GM11168 (cell line): ENCODE data around the gene EPS15.
"Not testable (repeated sequence)": the region's sequence is repeated elsewhere in the genome, so short reads cannot be mapped to it uniquely, and the experiment has no call there.

Experiments
- in situ Hi-C: fragments of 300-500 bp; cut with MboI; formaldehyde crosslinking; loops from one replicate; pipeline ENCODE4 v1.12.0; 2022; ENCODE audit warnings: low sequenced_read_pairs; ENCODE audit not compliant: unreplicated experiment

Gene EPS15

DNA sequence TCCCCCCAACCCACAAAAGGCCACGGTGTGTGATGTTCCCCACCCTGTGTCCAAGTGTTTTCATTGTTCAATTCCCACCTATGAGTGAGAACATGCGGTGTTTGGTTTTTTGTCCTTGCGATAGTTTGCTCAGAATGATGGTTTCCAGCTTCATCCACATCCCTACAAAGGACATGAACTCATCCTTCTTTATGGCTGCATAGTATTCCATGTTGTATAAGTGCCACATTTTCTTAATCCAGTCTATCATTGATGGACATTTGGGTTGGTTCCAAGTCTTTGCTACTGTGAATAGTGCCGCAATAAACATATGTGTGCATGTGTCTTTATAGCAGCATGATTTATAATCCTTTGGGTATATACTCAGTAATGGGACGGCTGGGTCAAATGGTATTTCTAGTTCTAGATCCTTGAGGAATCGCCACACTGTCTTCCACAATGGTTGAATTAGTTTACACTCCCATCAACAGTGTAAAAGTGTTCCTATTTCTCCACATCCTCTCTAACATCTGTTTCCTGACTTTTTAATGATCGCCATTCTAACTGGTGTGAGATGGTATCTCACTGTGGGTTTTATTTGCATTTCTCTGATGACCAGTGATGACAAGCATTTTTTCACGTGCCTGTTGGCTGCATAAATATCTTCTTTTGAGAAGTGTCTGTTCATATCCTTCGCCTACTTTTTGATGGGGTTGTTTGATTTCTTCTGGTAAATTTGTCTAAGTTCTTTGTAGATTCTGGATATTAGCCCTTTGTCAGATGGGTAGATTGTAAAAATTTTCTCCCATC is 44.0 kb downstream of the EPS15 start:
- in situ Hi-C loops = not testable (repeated sequence)

DNA sequence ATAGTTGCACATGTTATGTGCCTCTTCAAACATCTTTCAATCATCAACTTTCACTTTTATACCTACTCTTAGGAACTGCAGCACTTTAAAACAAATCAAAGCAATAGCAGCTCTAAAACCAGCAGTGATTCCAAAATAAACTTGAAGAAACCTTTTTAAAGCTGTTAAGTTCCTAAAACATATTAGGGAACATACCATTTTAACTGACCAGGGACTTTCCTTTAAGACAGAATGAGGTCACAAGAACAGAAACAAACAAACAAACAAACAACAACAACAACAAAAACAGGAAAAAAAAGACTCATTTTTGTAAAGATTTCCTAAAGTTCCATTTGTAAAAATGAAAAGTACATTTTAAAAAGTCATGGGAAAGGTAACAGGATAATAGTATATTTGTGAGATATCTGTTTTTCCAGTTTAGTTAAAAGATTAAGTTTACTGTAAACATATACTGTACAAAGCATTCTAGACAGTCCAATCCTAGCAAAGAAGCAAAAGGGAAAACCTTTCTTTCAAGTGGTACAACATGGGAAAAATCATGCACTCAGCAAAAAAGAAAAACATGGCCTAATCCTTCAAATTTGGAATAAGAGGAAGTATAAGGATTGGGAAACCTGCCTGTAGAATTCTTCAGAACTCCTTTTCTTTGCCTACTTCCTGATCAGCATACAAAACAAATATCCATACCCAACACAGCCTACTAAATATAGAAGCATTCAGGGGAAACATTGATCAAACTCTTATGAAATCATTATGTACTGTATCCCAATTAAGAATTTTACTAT is 45.5 kb downstream of the EPS15 start:
- in situ Hi-C loops = no loop called here

DNA sequence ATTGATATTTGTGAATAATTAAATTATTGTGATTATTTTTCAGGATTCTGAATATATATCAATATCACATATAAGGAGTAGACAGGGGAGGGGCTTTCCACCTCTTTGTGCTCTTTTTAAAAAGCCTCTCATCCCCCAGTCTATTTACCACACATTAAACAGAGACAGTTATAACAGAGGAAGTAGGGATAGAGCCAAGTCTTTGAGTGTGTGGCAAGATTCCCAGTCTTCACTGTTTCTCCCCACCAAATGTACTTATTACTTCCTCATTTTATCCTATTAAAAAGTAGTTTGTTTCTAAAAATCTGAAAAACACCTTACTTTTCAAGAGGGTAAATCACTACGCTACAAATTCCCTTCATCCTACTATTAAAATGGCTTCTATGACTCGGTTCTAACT is 46.7 kb downstream of the EPS15 start:
- in situ Hi-C loops = no loop called here

DNA sequence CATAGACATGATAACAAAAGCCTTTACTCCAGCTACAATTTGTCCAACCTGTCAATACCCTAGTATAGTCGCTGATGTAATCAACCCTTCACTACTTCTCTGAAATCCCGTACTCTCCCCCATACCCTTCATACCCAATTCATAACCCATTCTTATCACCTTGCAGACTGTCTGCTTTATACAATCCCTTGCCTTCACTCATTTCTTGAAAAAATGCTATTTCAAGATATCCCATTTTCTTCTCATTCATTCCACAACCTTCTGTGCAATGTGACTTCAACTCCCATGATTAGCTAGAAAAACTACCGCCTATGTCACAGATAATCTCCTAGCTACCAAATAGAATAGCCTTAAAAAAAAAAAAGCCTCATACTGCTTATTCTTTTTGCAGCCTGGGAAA is 49.5 kb downstream of the EPS15 start:
- in situ Hi-C loops = no loop called here

DNA sequence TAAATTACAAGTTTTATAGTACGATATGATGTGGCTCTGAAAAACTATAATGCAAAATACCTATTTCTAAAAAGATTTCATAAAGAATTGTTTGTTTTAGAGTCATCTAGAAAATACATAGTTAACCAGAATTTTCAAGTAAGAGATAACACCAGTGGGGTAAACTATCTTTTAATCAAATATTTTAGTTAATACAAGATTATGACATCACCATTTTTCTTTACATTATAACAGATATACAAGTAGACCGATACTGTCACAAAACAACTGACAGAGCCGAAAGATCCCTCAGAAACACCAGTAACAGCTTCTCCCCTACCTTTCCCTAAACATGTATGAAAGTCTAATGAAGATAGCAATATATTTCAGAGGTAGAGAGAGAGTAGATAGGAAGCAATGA is 54.2 kb downstream of the EPS15 start:
- in situ Hi-C loops = no loop called here

DNA sequence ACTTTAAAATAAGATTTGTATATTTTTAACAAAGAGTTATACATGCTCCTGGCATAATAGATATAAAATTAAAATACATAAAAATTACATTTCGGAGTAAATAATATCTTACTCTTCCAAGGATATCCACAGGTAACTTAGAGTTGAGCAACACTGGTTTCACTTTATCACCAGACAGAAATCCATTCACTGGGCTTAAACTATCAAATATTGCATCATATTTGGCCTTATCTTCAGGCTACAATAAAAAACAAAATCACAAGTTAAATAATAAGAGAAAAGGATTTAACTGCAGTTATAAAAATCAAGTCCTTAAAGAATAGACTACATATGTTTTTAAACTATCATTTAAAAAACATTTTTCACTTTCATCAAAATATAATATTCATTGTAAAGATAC is 55.5 kb downstream of the EPS15 start:
- in situ Hi-C loops = no loop called here

DNA sequence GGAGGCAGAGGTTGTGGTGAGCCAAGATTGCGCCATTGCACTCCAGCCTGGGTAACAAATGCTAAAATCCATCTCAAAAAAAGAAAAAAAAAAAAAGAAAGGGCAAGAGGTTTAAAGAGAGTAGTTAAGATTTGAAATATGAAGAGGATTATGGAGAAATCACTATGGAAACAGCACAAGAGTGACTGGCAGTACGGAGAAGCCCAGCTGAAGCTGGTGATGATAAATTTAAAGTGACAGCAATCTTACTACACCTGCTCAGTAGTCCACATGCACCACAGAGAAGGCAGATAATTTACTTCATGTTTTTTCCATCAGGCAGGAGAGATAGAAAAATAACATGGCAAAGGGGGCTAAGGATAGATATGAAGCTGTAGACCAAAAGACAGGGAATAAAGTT is 56.8 kb downstream of the EPS15 start:
- in situ Hi-C loops = not testable (repeated sequence)

DNA sequence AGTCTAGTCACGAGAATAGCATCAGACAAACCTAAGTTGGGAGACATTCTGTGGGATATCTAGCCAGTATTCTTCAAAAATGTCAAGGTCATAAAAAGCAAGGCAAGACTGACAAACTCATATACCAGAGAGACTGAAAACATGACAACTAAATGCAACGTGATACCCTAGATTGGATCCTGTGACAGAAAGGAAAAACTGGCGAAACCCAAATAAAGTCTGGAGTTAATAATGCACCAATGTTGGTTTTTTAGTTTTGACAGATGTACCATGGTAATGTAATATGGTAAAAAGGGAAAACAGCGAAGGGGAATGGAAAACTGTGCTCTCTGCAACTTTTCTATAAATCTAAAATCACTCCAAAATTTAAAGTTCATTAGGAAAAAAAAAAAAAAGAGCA is 64.5 kb downstream of the EPS15 start:
- in situ Hi-C loops = no loop called here

DNA sequence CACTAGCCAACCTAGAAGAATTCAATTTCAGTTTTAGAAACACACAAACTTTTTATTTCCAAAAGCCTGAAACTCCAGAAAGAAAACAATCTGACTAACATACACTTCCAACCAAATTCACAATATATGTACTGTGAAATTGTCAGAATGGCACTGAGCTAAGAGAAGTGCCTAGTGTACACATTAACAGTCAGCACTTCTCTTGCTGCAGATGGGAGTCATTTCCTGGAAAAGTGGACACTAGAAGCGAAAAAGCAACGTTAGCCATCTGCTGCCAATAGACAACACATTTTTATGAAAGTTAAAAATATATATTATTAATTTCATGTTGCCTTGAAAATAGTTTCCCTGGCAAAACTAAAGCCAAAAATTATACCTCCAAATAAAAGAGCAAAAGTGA is 66.1 kb downstream of the EPS15 start:
- in situ Hi-C loops = no loop called here

DNA sequence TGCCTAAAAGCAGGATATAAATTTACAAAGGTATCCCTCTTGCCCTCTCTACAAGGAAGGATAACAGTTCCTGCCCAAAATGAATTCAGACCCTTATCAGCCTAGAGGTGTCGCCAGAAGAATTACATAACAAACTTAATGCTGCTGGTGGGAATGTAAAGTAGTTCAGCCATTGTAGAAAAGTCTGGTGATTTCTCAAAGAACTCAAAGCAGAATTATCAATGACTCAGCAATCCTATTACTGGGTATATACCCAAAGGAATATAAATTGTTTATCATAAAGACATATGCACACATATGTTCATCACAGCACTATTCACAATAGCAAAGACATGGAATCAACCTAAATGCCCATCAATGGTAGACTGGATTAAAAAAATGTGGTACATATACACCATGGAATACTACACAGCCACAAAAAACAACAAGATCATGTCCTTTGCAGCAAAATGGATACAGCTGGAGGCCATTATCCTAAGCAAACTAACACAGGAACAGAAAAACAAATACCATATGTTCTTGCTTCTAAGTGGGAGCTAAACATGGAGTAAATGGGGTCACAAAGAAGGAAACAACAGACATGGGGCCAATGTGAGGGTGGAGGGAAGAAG is 70.1 kb downstream of the EPS15 start:
- in situ Hi-C loops = not testable (repeated sequence)

DNA sequence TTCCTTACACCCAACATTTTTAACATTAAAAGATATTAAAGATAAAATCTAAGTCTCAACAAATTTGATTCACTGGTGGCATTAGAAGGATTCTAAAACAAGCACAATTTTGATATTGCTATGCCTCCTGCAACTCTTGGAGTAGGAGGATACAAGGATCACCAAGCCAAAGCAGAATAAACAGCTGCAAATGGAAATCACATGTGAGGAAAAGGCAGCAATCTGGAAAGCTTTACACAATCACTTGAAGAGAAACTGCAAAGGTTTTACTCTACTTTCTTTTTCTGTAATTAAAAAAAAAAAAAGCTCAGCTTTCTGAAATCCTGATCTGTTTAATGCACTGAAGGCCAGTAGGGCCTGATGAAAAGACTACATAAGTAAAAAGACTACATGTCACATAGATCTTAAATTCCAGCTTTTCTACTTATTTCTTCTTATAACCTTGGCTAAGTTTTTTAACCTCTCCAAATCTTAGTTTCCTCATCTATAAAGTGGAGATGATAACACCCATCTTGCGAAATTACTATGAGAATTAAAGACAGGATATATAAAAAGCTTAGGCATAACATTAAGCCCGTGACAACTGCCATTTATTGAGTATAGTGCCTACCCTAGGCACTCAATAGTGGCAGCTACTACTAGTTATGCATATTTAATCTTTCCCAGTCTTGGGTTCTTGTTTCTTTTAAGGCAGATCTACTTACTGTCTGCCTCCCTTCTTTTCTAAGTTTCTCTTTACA is 73.5 kb downstream of the EPS15 start:
- in situ Hi-C loops = no loop called here

DNA sequence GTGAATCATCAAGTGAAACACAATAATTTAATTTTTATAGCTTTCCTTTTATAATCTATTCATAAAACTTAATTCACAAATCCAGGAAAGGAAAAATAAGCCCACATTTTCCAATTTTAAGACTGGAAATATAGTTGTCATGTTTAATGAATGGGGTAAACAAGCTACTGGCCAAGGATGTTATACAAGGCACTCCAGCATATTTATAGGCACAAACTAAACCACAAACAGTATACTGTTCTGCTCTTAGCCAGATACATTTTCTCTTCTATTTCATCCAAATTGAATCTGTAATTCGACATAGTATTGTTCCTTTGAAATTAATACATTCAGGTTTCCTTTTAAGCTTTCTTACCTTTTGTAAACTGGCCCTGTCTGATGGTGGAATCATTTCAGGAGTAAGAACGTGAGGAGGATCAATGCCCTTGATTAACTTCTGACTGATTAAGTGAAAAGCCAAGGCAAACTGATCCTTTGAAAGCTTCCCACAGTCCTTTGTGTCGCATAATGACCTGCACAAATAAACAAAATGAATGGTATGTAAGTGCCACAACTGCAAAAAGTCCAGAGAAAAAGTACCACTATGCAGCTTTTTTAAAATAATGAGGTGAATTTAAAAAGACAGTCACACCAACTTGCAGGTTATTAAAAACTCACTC is 74.4 kb downstream of the EPS15 start:
- in situ Hi-C loops = no loop called here

DNA sequence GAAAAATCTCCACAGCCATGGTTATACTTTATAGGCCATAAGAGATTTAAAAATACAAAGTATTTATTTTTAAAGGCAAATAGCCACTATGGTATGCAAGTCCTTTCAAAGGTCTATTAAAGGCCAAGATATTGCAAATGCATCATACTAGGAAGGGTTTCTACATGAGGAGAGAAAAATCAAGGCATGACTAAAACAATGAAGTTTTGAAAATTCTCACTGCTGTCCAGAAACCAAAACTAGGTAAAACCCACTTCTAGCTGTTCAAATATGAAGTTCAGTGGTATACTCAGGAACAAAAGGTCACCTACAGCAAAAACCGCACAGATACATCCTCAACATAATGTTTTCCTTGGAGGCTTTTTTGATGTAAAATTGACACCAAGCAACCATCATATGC is 75.0 kb downstream of the EPS15 start:
- in situ Hi-C loops = no loop called here

DNA sequence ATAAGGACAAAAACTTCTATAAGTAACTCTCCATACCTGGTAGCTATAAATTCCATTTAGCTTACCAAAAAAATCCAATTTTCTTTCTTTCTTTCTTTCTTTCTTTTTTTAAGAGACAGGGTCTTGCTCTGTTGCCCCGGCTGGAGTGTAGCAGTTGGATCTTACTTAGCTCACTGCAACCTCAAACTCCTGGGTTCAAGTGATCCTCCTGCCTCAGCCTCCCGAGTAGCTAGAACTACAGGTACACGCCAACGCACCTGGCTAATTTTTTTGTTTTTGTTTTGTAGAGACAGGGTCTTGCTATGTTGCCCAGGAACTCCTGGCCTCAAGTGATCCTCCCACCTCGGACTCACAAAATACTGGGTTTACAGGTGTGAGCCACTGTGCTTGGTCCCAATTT is 75.5 kb downstream of the EPS15 start:
- in situ Hi-C loops = no loop called here

DNA sequence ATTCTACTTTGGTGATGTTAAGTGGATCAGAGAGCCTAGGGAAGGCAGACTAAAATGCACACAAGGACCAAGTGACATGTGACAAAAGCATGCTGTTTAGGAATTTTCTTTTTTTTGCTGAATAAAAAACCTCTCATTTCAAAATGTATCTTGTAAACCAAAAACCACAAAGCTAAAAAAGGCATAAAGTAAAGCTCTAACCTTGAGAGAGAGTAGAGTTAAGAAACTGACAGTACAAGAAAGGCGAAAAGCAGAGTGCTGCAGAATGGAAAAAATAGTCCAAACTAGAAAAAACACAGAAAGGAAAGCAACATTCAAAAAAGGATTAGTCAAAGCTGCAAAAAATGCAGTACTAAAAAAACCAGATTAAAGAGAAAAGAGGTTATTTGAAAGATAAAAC is 76.5 kb downstream of the EPS15 start:
- in situ Hi-C loops = no loop called here

DNA sequence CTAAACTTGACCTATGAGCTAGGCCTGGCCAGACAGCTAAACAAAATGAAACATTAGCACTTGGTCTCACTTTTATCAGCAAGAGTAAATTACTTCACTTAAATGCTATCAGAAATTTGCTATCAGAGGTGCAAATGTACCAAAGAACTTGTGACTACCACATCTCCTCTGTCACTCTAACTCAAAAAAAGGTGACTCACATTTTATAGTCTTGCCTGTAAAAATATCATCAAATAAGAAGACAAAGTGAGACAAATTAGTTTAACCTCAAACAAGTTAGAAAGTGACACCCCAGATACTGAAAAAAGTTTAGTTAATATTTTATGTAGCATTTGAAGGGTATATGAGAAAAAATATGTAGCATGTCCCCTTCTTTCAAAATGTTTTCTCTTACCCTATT is 76.9 kb downstream of the EPS15 start:
- in situ Hi-C loops = no loop called here

DNA sequence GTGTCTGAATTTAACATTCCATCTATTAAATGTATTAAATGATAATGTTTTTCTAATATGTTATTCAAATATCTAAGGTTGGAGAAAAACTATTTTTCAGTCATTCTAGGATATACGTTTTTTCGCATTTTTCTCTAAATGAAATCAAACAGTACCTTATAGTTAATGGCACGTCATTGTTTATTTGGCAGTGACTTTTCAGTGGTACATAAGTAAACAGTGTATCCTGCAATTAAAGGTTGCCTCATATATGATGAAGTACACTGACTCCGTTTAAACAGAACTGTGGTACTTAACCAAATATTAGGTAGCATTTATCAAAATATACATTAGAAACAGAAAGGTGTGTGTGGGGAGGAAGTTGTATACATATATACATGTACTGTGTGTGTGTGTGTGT is 79.2 kb downstream of the EPS15 start:
- in situ Hi-C loops = no loop called here

DNA sequence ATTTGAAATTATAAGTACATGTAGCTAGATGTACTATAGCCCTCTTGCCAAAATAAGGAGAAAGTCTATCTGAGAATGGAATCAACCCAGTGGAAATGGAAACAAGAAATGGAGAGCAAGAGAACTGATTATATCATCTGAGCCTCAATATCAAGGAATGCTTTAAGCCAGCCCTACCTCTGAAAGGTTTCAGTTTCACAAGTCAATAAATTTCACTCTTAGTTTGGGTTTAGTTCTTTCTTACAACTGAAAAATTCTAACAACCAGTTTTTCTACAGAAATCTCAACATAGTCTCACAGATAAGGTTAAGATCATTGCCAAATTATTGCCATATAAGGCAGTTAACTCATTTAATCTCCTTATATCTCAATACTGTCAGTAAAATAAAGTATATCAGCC is 80.0 kb downstream of the EPS15 start:
- in situ Hi-C loops = no loop called here

DNA sequence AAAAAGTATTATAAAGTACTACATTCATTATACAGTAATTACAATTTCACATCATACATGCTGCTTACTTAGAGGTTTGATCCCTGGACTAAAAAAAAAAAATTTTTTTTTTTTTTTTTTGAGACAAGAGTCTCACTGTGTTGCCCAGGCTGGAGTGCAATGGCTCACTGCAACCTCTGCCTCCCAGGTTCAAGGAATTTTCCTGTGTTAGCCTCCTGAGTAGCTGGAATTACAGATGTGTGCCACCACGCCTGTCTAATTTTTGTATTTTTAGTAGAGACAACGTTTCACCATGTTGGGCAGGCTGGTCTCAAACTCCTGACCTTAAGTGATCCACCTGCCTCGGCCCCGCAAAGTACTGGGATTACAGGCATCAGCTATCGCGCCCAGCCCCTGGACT is 81.7 kb downstream of the EPS15 start:
- in situ Hi-C loops = not testable (repeated sequence)

DNA sequence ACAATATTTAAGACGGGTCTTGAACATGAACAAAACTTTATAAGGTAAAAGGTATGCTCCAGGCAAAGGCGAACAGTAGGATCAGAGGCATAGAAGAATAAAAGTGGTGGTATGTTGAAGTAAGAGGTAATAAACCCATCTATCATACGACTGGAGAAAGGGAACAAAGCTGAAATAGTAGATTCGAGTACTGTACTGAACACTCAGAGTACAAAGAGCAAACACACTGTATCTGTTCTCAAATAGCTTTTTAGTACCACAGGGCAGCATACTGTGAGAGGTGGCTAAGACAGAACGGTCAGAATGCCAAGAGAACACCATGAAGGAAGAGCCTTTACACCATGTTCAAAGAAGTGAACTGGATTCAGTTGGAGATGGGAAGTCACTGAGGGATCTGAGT is 83.2 kb downstream of the EPS15 start:
- in situ Hi-C loops = no loop called here
